B cell (primary cell): ENCODE data around the gene GNAT2. TPM values are rescaled to one million over a fixed set of nuclear protein-coding genes. Genes with fewer than 3 reads are reported as not detected.

Experiments
- ATAC-seq: fragments of 200-7000 bp; cut with Tn5 transposase; one replicate; pipeline ENCODE4 v1.10.0; 2021; ENCODE audit warnings: low read depth, mild to moderate bottlenecking, moderate number of reproducible peaks, moderate library complexity
- CTCF ChIA-PET: fragments of 350-600 bp; sonication (Branson Sonifier 250); formaldehyde crosslinking; loops from one replicate; lab custom pipeline; 2021; ENCODE audit warnings: antibody characterized with exemption, inconsistent platforms; lab: Charles Lee
- POLR2A ChIA-PET: fragments of 350-600 bp; sonication (Branson Sonifier 250); formaldehyde crosslinking; loops from one replicate; lab custom pipeline; 2021; ENCODE audit warnings: antibody characterized with exemption; lab: Charles Lee
- DNase-seq: peaks from one replicate; pipeline ENCODE4 v3.0.0; 2013
- H2AFZ ChIP-seq: 2 replicates; pipeline ENCODE4 v1.6.1; 2012; ENCODE audit warnings: mild to moderate bottlenecking, low read depth, low read length; ENCODE audit not compliant: insufficient read depth, poor library complexity, severe bottlenecking
- H3K27ac ChIP-seq, 2 donors: 1 replicate in 1 of 2; 2 replicates in 1 of 2; pipeline ENCODE4 v1.5.1; 2012 to 2013; ENCODE audit warnings: low read length in 2 of 2, mild to moderate bottlenecking in 2 of 2, moderate library complexity in 1 of 2
- H3K27me3 ChIP-seq, 4 experiments: fragments of 200-600 bp in 1 of 4; sonication (generic) in 1 of 4; replicated peaks in 1 of 4; 1 replicate in 2 of 4; 2 replicates in 2 of 4; pipeline versions ENCODE4 v1.6.1 to v1.7.0; 2013 to 2016; ENCODE audit warnings: low read length in 3 of 4, mild to moderate bottlenecking in 2 of 4, mixed read lengths in 1 of 4, moderate library complexity in 1 of 4; ENCODE audit not compliant: insufficient read depth in 4 of 4, control insufficient read depth in 3 of 4; ENCODE audit errors: control extremely low read depth in 1 of 4
- H3K36me3 ChIP-seq, 2 experiments: replicated peaks in 1 of 2; 1 replicate in 1 of 2; 2 replicates in 1 of 2; pipeline versions ENCODE4 v1.6.1 to v1.7.1; 2013; ENCODE audit warnings: low read length in 1 of 2; ENCODE audit not compliant: insufficient read depth in 2 of 2, control insufficient read depth in 1 of 2; ENCODE audit errors: control extremely low read depth in 1 of 2, extremely low read depth in 1 of 2
- H3K4me1 ChIP-seq, 2 donors: fragments of 200-600 bp in 1 of 2; sonication (generic) in 1 of 2; 1 replicate in 1 of 2; 2 replicates in 1 of 2; pipeline versions ENCODE4 v1.5.1 to v1.6.1; 2013 to 2017; ENCODE audit warnings: low read length in 2 of 2; ENCODE audit not compliant: control insufficient read depth in 2 of 2, insufficient read depth in 2 of 2
- H3K4me2 ChIP-seq: replicated peaks from 2 replicates; pipeline ENCODE3; 2012; ENCODE audit warnings: mild to moderate bottlenecking, low read depth, low read length; ENCODE audit not compliant: poor library complexity, severe bottlenecking
- H3K4me3 ChIP-seq, 5 experiments: fragments of 200-600 bp in 1 of 5; sonication (generic) in 1 of 5; 1 replicate in 3 of 5; 2 replicates in 2 of 5; pipeline versions ENCODE4 v1.5.1 to v1.7.0; 2011 to 2016; ENCODE audit warnings: low read length in 4 of 5, mild to moderate bottlenecking in 4 of 5, low read depth in 2 of 5, control low read depth in 1 of 5, moderate library complexity in 1 of 5; ENCODE audit not compliant: insufficient read depth in 1 of 5; ENCODE audit errors: control extremely low read depth in 1 of 5, extremely low read depth in 1 of 5
- H3K79me2 ChIP-seq: fragments of 200-600 bp; sonication (generic); one replicate; pipeline ENCODE4 v1.6.0; 2016; ENCODE audit warnings: low read length; ENCODE audit not compliant: control insufficient read depth, insufficient read depth
- H3K9ac ChIP-seq: fragments of 200-600 bp; sonication (generic); 2 replicates; pipeline ENCODE4 v1.6.1; 2017; ENCODE audit warnings: mild to moderate bottlenecking, low read length, moderate library complexity
- H3K9me3 ChIP-seq, 3 donors: one replicate each; pipeline versions ENCODE4 v1.6.1 to v1.7.1; 2013; ENCODE audit warnings: low read length in 2 of 3; ENCODE audit not compliant: control insufficient read depth in 2 of 3, insufficient read depth in 1 of 3; ENCODE audit errors: control extremely low read depth in 1 of 3
- H4K20me1 ChIP-seq: 2 replicates; pipeline ENCODE4 v1.6.0; 2012; ENCODE audit warnings: mild to moderate bottlenecking, low read length; ENCODE audit not compliant: insufficient read depth, control insufficient read depth, poor library complexity, severe bottlenecking
- H3K27ac Mint-ChIP-seq: one replicate; pipeline ENCODE4 v1.8.0; 2021; ENCODE audit warnings: mixed read lengths
- H3K27me3 Mint-ChIP-seq: one replicate; pipeline ENCODE4 v1.8.0; 2021; ENCODE audit warnings: mixed read lengths
- H3K4me1 Mint-ChIP-seq: one replicate; pipeline ENCODE4 v1.8.0; 2021; ENCODE audit warnings: mixed read lengths
- H3K4me3 Mint-ChIP-seq: one replicate; pipeline ENCODE4 v1.8.0; 2021; ENCODE audit warnings: mixed read lengths
- H3K9me3 Mint-ChIP-seq: one replicate; pipeline ENCODE4 v1.8.0; 2022; ENCODE audit warnings: mixed read lengths; ENCODE audit not compliant: insufficient read depth
- CTCF ChIP-seq: fragments of 200-600 bp; IDR thresholded peaks from one replicate; pipeline ENCODE4 v1.8.0; 2022; ENCODE audit warnings: antibody characterized with exemption, mild to moderate bottlenecking
- EZH2 ChIP-seq: IDR thresholded peaks from 2 replicates; pipeline ENCODE4 v1.6.1; 2012; ENCODE audit warnings: borderline replicate concordance, low read depth, mild to moderate bottlenecking, moderate library complexity, low read length; ENCODE audit not compliant: insufficient read depth, poor library complexity, severe bottlenecking
- WGBS: methylation state at CpG from one replicate; pipeline ENCODE4 v1.1.5; 2013; ENCODE audit warnings: missing lambda C conversion rate; ENCODE audit not compliant: insufficient coverage; 5-methylcytosine and 5-hydroxymethylcytosine counted together
- intact Hi-C: fragments of 100-400 bp; cut with micrococcal nuclease; formaldehyde crosslinking; loops from one replicate; pipeline ENCODE4 v1.10.0; 2022
- polyA plus RNA-seq: library from polyadenylated mRNA; depleted of rRNA; stranded (reverse); fragments of >200 nt; gene quantifications from 2 replicates; pipeline ENCODE4 v1.2.3, GENCODE V29; 2012
- total RNA-seq, 2 donors: library from RNA; stranded (reverse); fragments of 120-200 nt in 1 of 2; gene quantifications; 1 replicate in 1 of 2; 2 replicates in 1 of 2; pipeline versions ENCODE4 v1.2.3 to v1.2.4, GENCODE V29; 2013 to 2022

GNAT2 gene
- total and polyA plus RNA-seq, 2 donors (not counting 1 experiment from before 2014, with no cell fraction given), result not detected

DNA sequence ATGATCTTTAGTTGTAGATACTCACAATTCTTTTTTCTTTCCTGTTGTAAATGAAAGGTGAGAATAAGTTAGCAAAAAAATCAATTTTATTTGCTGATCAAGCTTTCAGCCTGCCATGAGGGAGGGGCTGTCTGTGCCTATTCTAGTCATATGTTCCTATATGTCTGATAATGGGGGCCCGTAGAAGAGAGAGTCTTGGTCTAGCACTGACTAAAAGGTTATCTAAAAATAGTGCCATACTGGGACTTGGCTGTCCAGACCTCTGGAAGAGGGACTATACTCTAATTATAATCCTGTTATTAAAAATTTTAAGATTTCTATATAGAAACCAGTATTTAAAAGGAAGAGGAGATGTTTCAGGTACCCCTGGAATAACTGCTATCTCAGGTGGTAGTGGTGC, 52.4 kb downstream of the GNAT2 start:
- Histone ChIP-seq H3K4me2 (no peak overlapping the region), H3K9ac (no peak overlapping the region), H3K79me2 (peaks cover 97% of the 10 kb centered on the region), H3K9me3 (no peaks in the 10 kb centered on the region), H3K4me1 (peaks cover 14 to 25% of the 10 kb centered on the region in 2 donors), H3K4me3 (no peak overlapping the region), H2AFZ (no peak overlapping the region), H4K20me1 (peaks cover 62% of the 10 kb centered on the region), H3K27me3 (no peaks in the 10 kb centered on the region), H3K27ac (no peak overlapping the region), H3K36me3 (no peaks in the 10 kb centered on the region)
- DNase-seq (no peak), ATAC-seq (no peak)
- Mint-ChIP-seq H3K27me3 (no peaks in the 10 kb centered on the region), H3K9me3 (no peaks in the 10 kb centered on the region), H3K4me1 (peaks cover 29% of the 10 kb centered on the region), H3K4me3 (no peak overlapping the region), H3K27ac (no peak overlapping the region)
- ChIA-PET POLR2A (no interaction called here), CTCF (no interaction called here)
- no CpG with 5 or more reads among the region's 1 CpG for WGBS
- TF ChIP-seq CTCF (no peak), EZH2 (no peak)
- intact Hi-C loops, result no loop called here

- no peaks in the 10 kb centered on the region for H3K9me3 Mint-ChIP-seq
- H3K27ac Mint-ChIP-seq, result no peak overlapping the region
- ChIA-PET POLR2A (no interaction called here), CTCF (interaction anchor here (0.7 to 1.4 kb wide), 2 partner anchors 9 to 74 kb away, joined by 3 read pairs; no protein-coding TSS in a partner anchor)
- H3K4me1 ChIP-seq, result peaks cover 14 to 30% of the 10 kb centered on the region in 2 donors
- H3K4me3 ChIP-seq, result no peak overlapping the region
- H3K27me3 ChIP-seq, result no peaks in the 10 kb centered on the region
- no peaks in the 10 kb centered on the region for H3K36me3 ChIP-seq
- no peak overlapping the region for H3K4me3 Mint-ChIP-seq
- no peaks in the 10 kb centered on the region for H3K9me3 ChIP-seq
- H3K4me2 ChIP-seq, result no peak overlapping the region
- H4K20me1 ChIP-seq, result peaks cover 67% of the 10 kb centered on the region
- H3K9ac ChIP-seq, result no peak overlapping the region
- TF ChIP-seq EZH2, result no peak
- no peak for TF ChIP-seq CTCF
- ATAC-seq (no peak), DNase-seq (no peak)
- no peak overlapping the region for H2AFZ ChIP-seq
- no CpG with 5 or more reads among the region's 3 CpGs for WGBS
- intact Hi-C loops, result no loop called here
- H3K27ac ChIP-seq, result no peak overlapping the region
- H3K27me3 Mint-ChIP-seq, result no peaks in the 10 kb centered on the region
- H3K79me2 ChIP-seq, result peaks cover 99% of the 10 kb centered on the region
- peaks cover 43% of the 10 kb centered on the region for H3K4me1 Mint-ChIP-seq
These were observed 54.2 kb downstream of the GNAT2 start for GRCh38 chr1:109565241-109565640.
